ENCODE data around the gene CTSC. TPM values are rescaled to one million over a fixed set of nuclear protein-coding genes. Genes with fewer than 3 reads are reported as not detected.

The CTSC gene
- total RNA-seq, 1 donor from 2014 or later, result 47.0 TPM

DNA sequence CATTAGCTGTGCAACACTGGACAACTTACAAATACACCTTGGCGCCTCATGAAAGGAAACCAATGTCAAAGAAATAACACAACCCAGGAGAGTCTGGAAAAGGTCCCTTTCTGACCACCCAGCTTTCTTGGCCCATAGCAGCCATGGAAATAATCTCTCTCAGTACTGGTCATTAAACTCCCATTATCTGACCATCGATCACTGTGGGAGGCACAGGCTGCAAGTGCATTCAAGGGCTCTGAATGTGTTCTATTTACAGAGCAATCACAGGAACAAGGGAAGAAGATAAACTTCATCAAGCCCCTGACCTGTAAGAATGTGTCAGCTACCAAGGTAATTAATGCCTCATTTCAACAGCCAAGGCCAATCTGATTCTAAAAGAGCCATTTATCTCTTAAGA is 40.1 kb downstream of the CTSC start:
- H3K27ac ChIP-seq (ENCODE audit: low read depth, low read length), result no peak overlapping the region
- H3K9me3 ChIP-seq (ENCODE audit: control insufficient read depth in 3 of 3, low read length in 3 of 3), result no peaks in the 10 kb centered on the region
- H3K9ac ChIP-seq (ENCODE audit: low read depth in 1 of 3, low read length in 3 of 3), result no peak overlapping the region
- no peak overlapping the region for H3K4me3 ChIP-seq (ENCODE audit: low read length in 3 of 3)
- H3K36me3 ChIP-seq (ENCODE audit: control insufficient read depth in 3 of 3, insufficient read depth in 3 of 3, low read length in 3 of 3), result no peaks in the 10 kb centered on the region
- peaks cover 5 to 6% (median 5%) of the 10 kb centered on the region in 3 donors for H3K4me1 ChIP-seq (ENCODE audit: control insufficient read depth in 3 of 3, insufficient read depth in 3 of 3, low read length in 3 of 3)
- H3K27me3 ChIP-seq (ENCODE audit: control insufficient read depth in 3 of 3, insufficient read depth in 3 of 3, low read length in 3 of 3), result no peaks in the 10 kb centered on the region

DNA sequence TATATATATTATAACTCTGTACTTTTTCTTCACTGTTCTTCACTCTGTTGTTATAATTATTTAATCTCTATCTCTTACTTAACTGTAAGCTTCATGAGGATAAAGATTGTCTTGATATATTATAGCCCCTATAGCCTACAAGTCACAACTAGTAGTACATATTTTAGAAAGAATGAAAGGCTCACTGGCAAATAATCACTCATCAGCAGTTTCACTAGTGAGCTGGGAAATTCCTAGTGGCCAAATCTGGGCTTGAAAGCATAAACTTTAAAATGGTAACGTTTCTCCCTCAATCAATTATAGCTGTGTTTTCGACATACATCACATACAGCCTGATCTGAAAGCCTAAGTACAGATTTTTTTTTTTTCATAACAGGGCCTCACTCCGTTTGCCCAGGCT is 42.5 kb downstream of the CTSC start:
- H3K27ac ChIP-seq (ENCODE audit: low read depth, low read length), result no peak overlapping the region

DNA sequence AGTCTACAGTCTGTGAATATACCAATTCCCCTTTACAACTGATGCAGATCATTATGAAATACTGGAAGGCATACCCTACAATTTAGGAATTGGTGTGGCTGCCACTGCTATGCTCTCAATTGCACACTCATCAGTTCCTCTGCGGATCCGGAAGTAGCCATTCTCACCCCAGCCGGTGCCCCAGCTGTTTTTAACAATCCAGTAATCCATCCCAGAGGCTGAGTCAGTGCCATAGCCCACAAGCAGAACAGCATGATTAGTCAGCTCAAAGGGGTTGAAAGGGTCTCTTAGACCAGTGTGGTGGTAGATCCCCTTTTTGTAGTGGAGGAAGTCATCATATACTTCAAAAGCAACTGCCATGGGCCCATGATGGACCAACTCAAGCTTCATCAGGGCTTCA is 43.6 kb downstream of the CTSC start:
- Histone ChIP-seq H3K27ac (ENCODE audit: low read depth, low read length) (no peak overlapping the region), H3K27me3 (ENCODE audit: control insufficient read depth in 3 of 3, insufficient read depth in 3 of 3, low read length in 3 of 3) (no peaks in the 10 kb centered on the region), H3K9ac (ENCODE audit: low read depth in 1 of 3, low read length in 3 of 3) (no peak overlapping the region), H3K4me3 (ENCODE audit: low read length in 3 of 3) (no peak overlapping the region), H3K9me3 (ENCODE audit: control insufficient read depth in 3 of 3, low read length in 3 of 3) (no peaks in the 10 kb centered on the region), H3K36me3 (ENCODE audit: control insufficient read depth in 3 of 3, insufficient read depth in 3 of 3, low read length in 3 of 3) (no peaks in the 10 kb centered on the region), H3K4me1 (ENCODE audit: control insufficient read depth in 3 of 3, insufficient read depth in 3 of 3, low read length in 3 of 3) (peaks cover 6 to 9% (median 6%) of the 10 kb centered on the region in 3 donors)

More for the DNA sequence above, 42.5 kb downstream of the CTSC start:
- Histone ChIP-seq H3K9me3 (ENCODE audit: control insufficient read depth in 3 of 3, low read length in 3 of 3) (no peaks in the 10 kb centered on the region), H3K36me3 (ENCODE audit: control insufficient read depth in 3 of 3, insufficient read depth in 3 of 3, low read length in 3 of 3) (no peaks in the 10 kb centered on the region), H3K27me3 (ENCODE audit: control insufficient read depth in 3 of 3, insufficient read depth in 3 of 3, low read length in 3 of 3) (no peaks in the 10 kb centered on the region), H3K4me3 (ENCODE audit: low read length in 3 of 3) (no peak overlapping the region), H3K9ac (ENCODE audit: low read depth in 1 of 3, low read length in 3 of 3) (no peak overlapping the region), H3K4me1 (ENCODE audit: control insufficient read depth in 3 of 3, insufficient read depth in 3 of 3, low read length in 3 of 3) (peaks cover 6 to 9% (median 6%) of the 10 kb centered on the region in 3 donors)

DNA sequence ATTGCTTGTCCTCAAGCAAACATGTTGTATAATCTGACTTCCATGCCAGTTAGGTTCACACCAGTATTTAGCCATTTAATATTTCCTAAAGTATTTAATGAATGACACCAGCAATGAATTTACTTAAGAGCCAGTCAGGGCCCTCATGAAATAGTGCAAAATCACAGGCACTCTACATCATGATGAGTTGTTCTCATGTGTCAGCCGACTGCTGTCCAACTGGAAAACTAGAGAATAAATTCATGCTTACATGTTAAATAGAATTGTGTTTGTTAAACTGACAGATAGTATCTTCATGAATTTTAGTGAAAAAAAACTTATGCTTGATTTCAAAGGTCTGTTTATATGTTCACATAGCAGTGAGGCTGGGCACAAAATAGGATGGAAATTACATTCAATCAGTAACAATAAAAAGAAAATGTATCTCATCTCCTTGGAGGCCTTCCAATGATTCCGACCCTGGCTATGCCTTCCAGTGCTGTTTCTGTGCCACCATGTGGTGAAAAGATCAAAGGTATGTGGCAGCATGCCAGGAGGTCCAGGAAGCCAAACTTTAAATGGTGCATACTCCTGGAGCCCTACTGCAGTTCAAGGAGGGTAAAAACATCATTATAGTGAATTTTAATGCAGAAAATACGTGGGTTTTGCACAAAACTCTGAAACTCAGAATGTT is 45.2 kb downstream of the CTSC start:
- Histone ChIP-seq H3K27ac (ENCODE audit: low read depth, low read length) (no peak overlapping the region), H3K9ac (ENCODE audit: low read depth in 1 of 3, low read length in 3 of 3) (no peak overlapping the region), H3K4me1 (ENCODE audit: control insufficient read depth in 3 of 3, insufficient read depth in 3 of 3, low read length in 3 of 3) (peaks cover 6 to 9% (median 6%) of the 10 kb centered on the region in 3 donors), H3K9me3 (ENCODE audit: control insufficient read depth in 3 of 3, low read length in 3 of 3) (no peaks in the 10 kb centered on the region), H3K4me3 (ENCODE audit: low read length in 3 of 3) (no peak overlapping the region), H3K36me3 (ENCODE audit: control insufficient read depth in 3 of 3, insufficient read depth in 3 of 3, low read length in 3 of 3) (no peaks in the 10 kb centered on the region), H3K27me3 (ENCODE audit: control insufficient read depth in 3 of 3, insufficient read depth in 3 of 3, low read length in 3 of 3) (no peaks in the 10 kb centered on the region)

DNA sequence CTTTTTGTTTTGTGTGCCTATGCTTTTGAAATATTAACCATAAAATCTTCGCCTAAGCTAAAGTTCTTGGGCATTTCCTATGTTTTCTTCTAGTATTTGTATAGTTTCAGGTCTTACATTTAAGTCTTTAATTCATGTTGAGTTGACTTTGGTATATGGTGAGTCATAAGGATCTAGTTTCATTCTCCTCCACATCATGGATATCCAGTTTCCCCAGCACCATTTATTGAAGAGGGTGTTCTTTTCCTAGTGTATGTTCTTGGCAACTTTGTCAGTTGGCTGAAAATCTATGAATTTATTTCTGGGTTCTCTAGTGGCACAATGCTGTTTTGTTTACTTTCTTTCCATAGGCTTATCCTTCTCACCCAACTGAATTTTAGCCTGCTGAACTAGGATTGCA is 49.0 kb downstream of the CTSC start:
- Histone ChIP-seq H3K27me3 (ENCODE audit: control insufficient read depth in 3 of 3, insufficient read depth in 3 of 3, low read length in 3 of 3) (no peaks in the 10 kb centered on the region), H3K27ac (ENCODE audit: low read depth, low read length) (no peak overlapping the region), H3K9ac (ENCODE audit: low read depth in 1 of 3, low read length in 3 of 3) (no peak overlapping the region), H3K4me1 (ENCODE audit: control insufficient read depth in 3 of 3, insufficient read depth in 3 of 3, low read length in 3 of 3) (peaks cover 6 to 23% (median 20%) of the 10 kb centered on the region in 3 donors), H3K4me3 (ENCODE audit: low read length in 3 of 3) (no peak overlapping the region), H3K9me3 (ENCODE audit: control insufficient read depth in 3 of 3, low read length in 3 of 3) (no peaks in the 10 kb centered on the region), H3K36me3 (ENCODE audit: control insufficient read depth in 3 of 3, insufficient read depth in 3 of 3, low read length in 3 of 3) (no peaks in the 10 kb centered on the region)

DNA sequence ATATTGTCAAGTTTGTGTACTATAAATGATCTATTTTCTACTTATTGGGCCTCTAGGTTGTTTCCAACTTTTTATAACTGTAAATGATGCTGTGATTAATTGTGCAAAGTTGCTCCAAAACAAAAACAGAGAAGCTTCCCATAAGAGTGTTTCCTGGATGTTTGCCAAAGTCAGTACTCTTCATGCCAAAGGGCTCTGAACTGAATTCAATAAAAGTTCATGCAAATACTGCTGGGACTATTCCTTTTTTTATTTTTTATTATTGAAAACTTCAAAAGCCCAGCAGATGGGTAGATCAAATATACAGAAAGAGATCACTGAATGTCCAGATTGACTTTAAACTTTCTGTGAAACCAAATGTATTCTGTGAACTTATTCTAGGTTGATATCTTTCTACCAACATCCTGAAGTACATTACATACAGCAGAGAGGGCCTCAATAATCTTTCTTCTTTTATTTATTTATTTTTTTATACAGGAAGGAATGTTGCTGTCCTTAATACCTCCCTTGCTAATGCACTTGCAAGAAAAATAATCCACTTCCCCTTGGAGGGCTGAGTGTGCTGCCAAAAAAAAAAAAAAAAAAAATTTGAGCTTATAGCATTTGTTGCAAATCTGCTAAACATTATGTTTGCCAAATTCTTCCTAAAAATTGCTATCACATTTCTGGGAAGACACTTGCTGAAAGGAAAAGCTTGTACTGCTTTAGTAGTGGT is 53.0 kb downstream of the CTSC start:
- peaks cover 15 to 37% (median 29%) of the 10 kb centered on the region in 3 donors for H3K4me1 ChIP-seq (ENCODE audit: control insufficient read depth in 3 of 3, insufficient read depth in 3 of 3, low read length in 3 of 3)
- H3K4me3 ChIP-seq (ENCODE audit: low read length in 3 of 3), result no peak overlapping the region
- H3K27ac ChIP-seq (ENCODE audit: low read depth, low read length), result peak overlapping the region; percentile 5
- H3K9ac ChIP-seq (ENCODE audit: low read depth in 1 of 3, low read length in 3 of 3), result no peak overlapping the region
- H3K9me3 ChIP-seq (ENCODE audit: control insufficient read depth in 3 of 3, low read length in 3 of 3), result no peaks in the 10 kb centered on the region
- H3K36me3 ChIP-seq (ENCODE audit: control insufficient read depth in 3 of 3, insufficient read depth in 3 of 3, low read length in 3 of 3), result no peaks in the 10 kb centered on the region
- no peaks in the 10 kb centered on the region for H3K27me3 ChIP-seq (ENCODE audit: control insufficient read depth in 3 of 3, insufficient read depth in 3 of 3, low read length in 3 of 3)

DNA sequence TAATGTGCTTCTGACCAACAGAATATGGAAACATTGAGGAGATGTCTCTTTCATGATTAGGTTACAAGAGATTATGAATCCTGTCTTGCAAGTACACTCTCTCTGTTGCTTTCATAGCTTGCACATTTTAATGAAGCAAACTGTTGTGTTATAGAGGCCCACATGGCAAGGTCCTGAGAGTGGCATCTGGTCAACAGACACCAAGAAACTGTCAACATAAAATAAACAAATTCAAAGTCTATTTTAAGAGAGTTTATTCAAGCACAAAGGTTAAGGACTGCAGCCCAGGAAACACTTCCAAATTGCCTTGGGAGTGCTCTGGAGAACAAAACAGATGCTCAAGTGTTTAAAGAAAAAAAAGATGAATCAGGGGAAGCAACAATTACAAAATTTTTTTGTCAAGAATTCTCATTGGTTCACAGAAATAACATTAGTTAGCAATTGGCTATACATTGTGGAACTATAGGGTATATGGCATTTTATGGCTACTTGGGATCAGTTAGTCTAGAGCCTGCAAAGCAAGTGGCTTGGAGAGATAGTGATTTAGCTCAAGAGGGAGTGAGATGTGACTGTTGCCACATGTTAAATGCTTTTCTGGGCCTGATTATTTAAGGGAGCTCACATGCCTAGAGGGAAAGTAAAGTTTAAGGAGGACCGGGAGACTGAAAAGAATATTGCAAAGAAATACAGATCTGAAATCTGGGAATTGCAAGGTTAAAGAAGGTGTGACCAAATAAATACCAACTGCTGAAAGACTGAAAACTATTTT is 54.6 kb downstream of the CTSC start:
- H3K27me3 ChIP-seq (ENCODE audit: control insufficient read depth in 3 of 3, insufficient read depth in 3 of 3, low read length in 3 of 3), result no peaks in the 10 kb centered on the region
- no peaks in the 10 kb centered on the region for H3K9me3 ChIP-seq (ENCODE audit: control insufficient read depth in 3 of 3, low read length in 3 of 3)
- peak overlapping the region; percentile 3 for H3K27ac ChIP-seq (ENCODE audit: low read depth, low read length)
- peaks cover 15 to 37% (median 29%) of the 10 kb centered on the region in 3 donors for H3K4me1 ChIP-seq (ENCODE audit: control insufficient read depth in 3 of 3, insufficient read depth in 3 of 3, low read length in 3 of 3)
- no peak overlapping the region for H3K9ac ChIP-seq (ENCODE audit: low read depth in 1 of 3, low read length in 3 of 3)
- H3K36me3 ChIP-seq (ENCODE audit: control insufficient read depth in 3 of 3, insufficient read depth in 3 of 3, low read length in 3 of 3), result no peaks in the 10 kb centered on the region
- no peak overlapping the region for H3K4me3 ChIP-seq (ENCODE audit: low read length in 3 of 3)

DNA sequence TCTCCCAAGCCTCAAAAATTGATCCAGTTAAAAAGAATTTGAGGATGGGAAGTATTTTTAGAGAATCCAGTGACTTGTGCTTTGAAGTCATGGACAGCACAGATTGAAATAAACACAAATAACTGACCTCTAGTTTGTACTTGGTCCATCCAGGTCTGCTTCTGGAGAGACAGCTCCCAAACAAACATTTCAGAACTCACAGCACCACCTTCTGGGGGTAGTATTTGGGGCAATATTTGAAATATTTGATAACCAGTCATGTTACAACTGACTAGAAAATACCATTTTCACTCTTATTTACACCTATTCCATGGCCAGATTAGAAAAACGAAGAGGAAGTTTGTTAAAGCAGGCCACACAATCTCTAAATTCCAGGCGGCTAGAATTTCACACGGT is 56.2 kb downstream of the CTSC start:
- H3K27ac ChIP-seq (ENCODE audit: low read depth, low read length), result no peak overlapping the region
- peaks cover 15 to 37% (median 29%) of the 10 kb centered on the region in 3 donors for H3K4me1 ChIP-seq (ENCODE audit: control insufficient read depth in 3 of 3, insufficient read depth in 3 of 3, low read length in 3 of 3)
- no peak overlapping the region for H3K4me3 ChIP-seq (ENCODE audit: low read length in 3 of 3)
- H3K27me3 ChIP-seq (ENCODE audit: control insufficient read depth in 3 of 3, insufficient read depth in 3 of 3, low read length in 3 of 3), result no peaks in the 10 kb centered on the region
- H3K9me3 ChIP-seq (ENCODE audit: control insufficient read depth in 3 of 3, low read length in 3 of 3), result no peaks in the 10 kb centered on the region
- no peaks in the 10 kb centered on the region for H3K36me3 ChIP-seq (ENCODE audit: control insufficient read depth in 3 of 3, insufficient read depth in 3 of 3, low read length in 3 of 3)
- no peak overlapping the region for H3K9ac ChIP-seq (ENCODE audit: low read depth in 1 of 3, low read length in 3 of 3)

DNA sequence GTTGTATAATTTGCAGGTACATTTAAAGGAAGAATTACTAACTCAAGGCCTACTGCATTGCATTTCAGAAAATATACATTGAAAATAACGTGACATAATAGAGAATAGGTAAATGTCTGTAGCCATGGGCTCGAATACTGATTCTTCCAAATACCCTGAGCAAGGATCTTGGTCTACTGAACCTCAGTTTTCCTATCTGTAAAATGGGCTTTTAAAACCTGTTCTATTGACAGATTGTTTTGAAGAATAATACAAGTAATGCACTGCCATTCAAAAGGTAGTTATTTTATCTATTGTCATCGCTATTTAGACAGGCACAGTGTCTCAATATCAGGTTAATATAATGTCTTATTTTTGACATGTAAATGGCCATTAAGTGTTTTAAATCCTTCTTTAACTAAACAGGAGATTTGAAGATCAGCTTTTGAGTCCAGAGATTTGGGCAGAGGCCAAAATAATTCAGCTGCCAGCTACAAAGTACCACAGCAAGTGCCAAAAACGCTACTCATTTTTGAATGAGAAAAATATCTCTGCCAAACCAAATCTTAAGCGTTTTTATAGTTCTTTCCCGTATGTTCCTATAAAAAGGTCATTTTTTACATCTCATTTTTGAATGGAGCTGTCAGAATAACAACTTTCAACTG is 56.7 kb downstream of the CTSC start:
- Histone ChIP-seq H3K9me3 (ENCODE audit: control insufficient read depth in 3 of 3, low read length in 3 of 3) (no peaks in the 10 kb centered on the region), H3K9ac (ENCODE audit: low read depth in 1 of 3, low read length in 3 of 3) (no peak overlapping the region), H3K4me3 (ENCODE audit: low read length in 3 of 3) (no peak overlapping the region), H3K36me3 (ENCODE audit: control insufficient read depth in 3 of 3, insufficient read depth in 3 of 3, low read length in 3 of 3) (no peaks in the 10 kb centered on the region), H3K27ac (ENCODE audit: low read depth, low read length) (no peak overlapping the region), H3K27me3 (ENCODE audit: control insufficient read depth in 3 of 3, insufficient read depth in 3 of 3, low read length in 3 of 3) (no peaks in the 10 kb centered on the region), H3K4me1 (ENCODE audit: control insufficient read depth in 3 of 3, insufficient read depth in 3 of 3, low read length in 3 of 3) (peaks cover 15 to 34% (median 29%) of the 10 kb centered on the region in 3 donors)

Data from skeletal muscle tissue (tissue), 4 donors.